ENCODE measurements around the gene RPL5. TPM values are rescaled to one million over a fixed set of nuclear protein-coding genes. Genes with fewer than 3 reads are reported as not detected.

The RPL5 gene
- total RNA-seq, 1 donor from 2014 or later = 1,528 TPM

GRCh38 chr1:92879316-92879968, 47.6 kb downstream of the RPL5 start:
- no peaks in the 10 kb centered on the region for H3K36me3 Mint-ChIP-seq (ENCODE audit: low read depth)
- no peak for DNase-seq (ENCODE audit: low read depth, low spot score)
- peaks cover 6% of the 10 kb centered on the region for H3K4me1 Mint-ChIP-seq
- H3K27me3 Mint-ChIP-seq (ENCODE audit: low read depth) = no peaks in the 10 kb centered on the region
- H3K4me3 Mint-ChIP-seq = no peak overlapping the region
- TF ChIP-seq, protein P1, sequence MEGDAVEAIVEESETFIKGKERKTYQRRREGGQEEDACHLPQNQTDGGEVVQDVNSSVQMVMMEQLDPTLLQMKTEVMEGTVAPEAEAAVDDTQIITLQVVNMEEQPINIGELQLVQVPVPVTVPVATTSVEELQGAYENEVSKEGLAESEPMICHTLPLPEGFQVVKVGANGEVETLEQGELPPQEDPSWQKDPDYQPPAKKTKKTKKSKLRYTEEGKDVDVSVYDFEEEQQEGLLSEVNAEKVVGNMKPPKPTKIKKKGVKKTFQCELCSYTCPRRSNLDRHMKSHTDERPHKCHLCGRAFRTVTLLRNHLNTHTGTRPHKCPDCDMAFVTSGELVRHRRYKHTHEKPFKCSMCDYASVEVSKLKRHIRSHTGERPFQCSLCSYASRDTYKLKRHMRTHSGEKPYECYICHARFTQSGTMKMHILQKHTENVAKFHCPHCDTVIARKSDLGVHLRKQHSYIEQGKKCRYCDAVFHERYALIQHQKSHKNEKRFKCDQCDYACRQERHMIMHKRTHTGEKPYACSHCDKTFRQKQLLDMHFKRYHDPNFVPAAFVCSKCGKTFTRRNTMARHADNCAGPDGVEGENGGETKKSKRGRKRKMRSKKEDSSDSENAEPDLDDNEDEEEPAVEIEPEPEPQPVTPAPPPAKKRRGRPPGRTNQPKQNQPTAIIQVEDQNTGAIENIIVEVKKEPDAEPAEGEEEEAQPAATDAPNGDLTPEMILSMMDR (conservative IDR thresholded peaks at IDR 0.05) = no peak
- no peaks in the 10 kb centered on the region for H3K9me3 Mint-ChIP-seq
- H3K27ac Mint-ChIP-seq (ENCODE audit: unreplicated experiment) = no peak overlapping the region

- Mint-ChIP-seq H3K4me3 (no peak overlapping the region), H3K4me1 (peaks cover 6% of the 10 kb centered on the region), H3K27ac (ENCODE audit: unreplicated experiment) (no peak overlapping the region), H3K36me3 (ENCODE audit: low read depth) (no peaks in the 10 kb centered on the region), H3K9me3 (no peaks in the 10 kb centered on the region), H3K27me3 (ENCODE audit: low read depth) (no peaks in the 10 kb centered on the region)
- no peak for DNase-seq (ENCODE audit: low read depth, low spot score)
- TF ChIP-seq, protein P1 (conservative IDR thresholded peaks at IDR 0.05) = no peak
Measured at GRCh38 chr1:92881391-92881790, 49.6 kb downstream of the RPL5 start.

- no peak for DNase-seq (ENCODE audit: low read depth, low spot score)
- H3K27me3 Mint-ChIP-seq (ENCODE audit: low read depth) = no peaks in the 10 kb centered on the region
- H3K36me3 Mint-ChIP-seq (ENCODE audit: low read depth) = no peaks in the 10 kb centered on the region
- H3K27ac Mint-ChIP-seq (ENCODE audit: unreplicated experiment) = no peak overlapping the region
- H3K4me3 Mint-ChIP-seq = no peak overlapping the region
- TF ChIP-seq, protein P1 (conservative IDR thresholded peaks at IDR 0.05) = no peak
- H3K4me1 Mint-ChIP-seq = no peaks in the 10 kb centered on the region
- H3K9me3 Mint-ChIP-seq = no peaks in the 10 kb centered on the region
Measured at GRCh38 chr1:92882819-92883218, 51.0 kb downstream of the RPL5 start.

- no peaks in the 10 kb centered on the region for H3K36me3 Mint-ChIP-seq (ENCODE audit: low read depth)
- peaks cover 3% of the 10 kb centered on the region for H3K9me3 Mint-ChIP-seq
- H3K27ac Mint-ChIP-seq (ENCODE audit: unreplicated experiment) = no peak overlapping the region
- no peak for DNase-seq (ENCODE audit: low read depth, low spot score)
- TF ChIP-seq, protein P1 (conservative IDR thresholded peaks at IDR 0.05) = no peak
- no peaks in the 10 kb centered on the region for H3K27me3 Mint-ChIP-seq (ENCODE audit: low read depth)
- H3K4me1 Mint-ChIP-seq = no peaks in the 10 kb centered on the region
- no peak overlapping the region for H3K4me3 Mint-ChIP-seq
Measured at GRCh38 chr1:92883297-92883696, 51.5 kb downstream of the RPL5 start.

DNA sequence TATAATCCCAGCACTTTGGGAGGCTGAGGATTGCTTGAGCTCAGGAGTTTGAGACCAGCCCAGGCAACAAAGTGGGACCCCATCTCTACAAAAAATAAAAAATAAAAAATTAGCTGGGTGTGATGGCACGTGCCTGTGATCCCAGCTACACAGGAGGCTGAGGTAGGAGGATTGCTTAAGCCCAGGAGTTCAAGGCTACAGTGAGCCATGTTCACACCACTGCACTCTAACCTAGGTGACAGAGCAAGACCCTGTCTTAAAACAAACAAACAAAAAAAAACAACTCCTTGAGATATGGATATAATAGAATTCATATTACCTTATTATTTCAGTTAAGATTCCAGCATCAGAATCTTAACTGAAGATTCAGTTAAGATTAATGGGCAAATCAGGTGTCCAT, 52.4 kb downstream of the RPL5 start:
- DNase-seq (ENCODE audit: low read depth, low spot score) = no peak
- Mint-ChIP-seq H3K4me1 (no peaks in the 10 kb centered on the region), H3K27ac (ENCODE audit: unreplicated experiment) (no peak overlapping the region), H3K4me3 (no peak overlapping the region), H3K27me3 (ENCODE audit: low read depth) (no peaks in the 10 kb centered on the region), H3K9me3 (peaks cover 7% of the 10 kb centered on the region), H3K36me3 (ENCODE audit: low read depth) (no peaks in the 10 kb centered on the region)
- TF ChIP-seq, protein P1 (conservative IDR thresholded peaks at IDR 0.05) = no peak

Measured in neural crest cell (in vitro differentiated cells).